Measurements from ENCODE around the gene ZNF616.
A peak's percentile ranks its signal among the peaks of the same experiment; 100 is the strongest.

DNA sequence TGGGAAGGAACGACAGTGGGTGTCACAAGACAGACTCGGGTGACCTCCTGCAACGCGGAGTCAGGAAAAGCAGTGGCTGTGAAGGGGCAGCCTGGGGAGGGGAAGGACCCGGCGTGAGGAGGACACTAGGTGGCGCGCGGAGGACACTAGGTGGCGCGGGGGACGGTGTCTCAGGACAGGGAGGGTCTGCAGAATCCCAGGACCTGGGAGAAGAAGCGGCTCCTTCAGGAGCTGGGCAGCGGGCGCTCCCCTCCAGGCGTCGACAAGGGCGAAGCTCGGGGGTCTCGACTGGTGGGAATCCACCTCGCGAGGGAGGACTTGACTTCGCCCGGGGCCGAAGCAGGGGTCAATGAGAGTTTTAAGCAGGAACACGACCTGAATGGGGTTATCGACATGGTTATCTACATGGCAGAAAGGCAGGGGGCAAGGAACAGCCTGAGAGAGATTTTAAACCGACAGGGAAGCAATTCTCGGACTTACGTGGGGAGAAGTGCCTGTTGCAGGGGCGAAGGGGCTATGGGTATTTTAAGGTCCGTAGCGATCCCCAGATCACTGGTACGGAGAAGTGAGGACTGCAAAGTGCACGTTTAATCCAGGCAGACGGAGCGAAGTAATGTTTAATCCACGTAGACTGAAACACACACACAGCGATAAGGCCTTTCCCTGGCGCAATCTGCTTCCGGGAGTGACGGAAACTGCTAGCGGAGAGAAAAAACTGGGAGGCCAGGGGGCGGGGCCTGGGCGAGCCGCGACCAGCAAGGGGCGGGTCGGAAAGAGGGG is at the start of gene ZNF616:
- TF ChIP-seq, protein P1, sequence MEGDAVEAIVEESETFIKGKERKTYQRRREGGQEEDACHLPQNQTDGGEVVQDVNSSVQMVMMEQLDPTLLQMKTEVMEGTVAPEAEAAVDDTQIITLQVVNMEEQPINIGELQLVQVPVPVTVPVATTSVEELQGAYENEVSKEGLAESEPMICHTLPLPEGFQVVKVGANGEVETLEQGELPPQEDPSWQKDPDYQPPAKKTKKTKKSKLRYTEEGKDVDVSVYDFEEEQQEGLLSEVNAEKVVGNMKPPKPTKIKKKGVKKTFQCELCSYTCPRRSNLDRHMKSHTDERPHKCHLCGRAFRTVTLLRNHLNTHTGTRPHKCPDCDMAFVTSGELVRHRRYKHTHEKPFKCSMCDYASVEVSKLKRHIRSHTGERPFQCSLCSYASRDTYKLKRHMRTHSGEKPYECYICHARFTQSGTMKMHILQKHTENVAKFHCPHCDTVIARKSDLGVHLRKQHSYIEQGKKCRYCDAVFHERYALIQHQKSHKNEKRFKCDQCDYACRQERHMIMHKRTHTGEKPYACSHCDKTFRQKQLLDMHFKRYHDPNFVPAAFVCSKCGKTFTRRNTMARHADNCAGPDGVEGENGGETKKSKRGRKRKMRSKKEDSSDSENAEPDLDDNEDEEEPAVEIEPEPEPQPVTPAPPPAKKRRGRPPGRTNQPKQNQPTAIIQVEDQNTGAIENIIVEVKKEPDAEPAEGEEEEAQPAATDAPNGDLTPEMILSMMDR (IDR thresholded peaks at IDR 0.05 in 4 of 5, conservative IDR thresholded peaks at IDR 0.05 in 1 of 5) = peak; percentile 74 to 94 (median 87)
- peak; percentile 63 to 71 for TF ChIP-seq POLR2A (IDR thresholded peaks at IDR 0.05)
